K562 (cell line): Measurements from ENCODE around the gene CHAMP1.

Experiments
- ESRRB ChIP-seq: fragments of 250-450 bp; sonication (Bioruptor Pico); IDR thresholded peaks from 2 replicates; pipeline ENCODE4 v1.5.0; 2020; ENCODE audit warnings: mild to moderate bottlenecking, moderate library complexity, borderline replicate concordance
- MED1 ChIP-seq: sonication (generic); formaldehyde crosslinking; IDR thresholded peaks from 2 replicates; pipeline ENCODE4 v1.8.1; 2023; ENCODE audit warnings: missing genetic modification reagents, borderline replicate concordance
- MTA2 ChIP-seq: fragments of 450-650 bp; IDR thresholded peaks from 2 replicates; pipeline ENCODE4 v1.6.1; 2016; ENCODE audit warnings: low read depth
- MYC ChIP-seq, 2 experiments: fragments of 250-450 bp in 1 of 2; sonication (Bioruptor Pico) in 1 of 2; IDR thresholded peaks; 2 replicates each; pipeline versions ENCODE4 v1.5.1 to v1.6.1; 2012 to 2021; ENCODE audit warnings: low read depth in 2 of 2, borderline replicate concordance in 1 of 2, improper control_type of control experiment in 1 of 2, low read length in 1 of 2, mild to moderate bottlenecking in 1 of 2, moderate library complexity in 1 of 2
- SMC3 ChIP-seq: conservative IDR thresholded peaks from 2 replicates; pipeline ENCODE4 v1.6.1; 2011; ENCODE audit warnings: low read depth, low read length, improper control_type of control experiment; ENCODE audit not compliant: insufficient read depth
- TCF7L2 ChIP-seq: fragments of 150-350 bp; IDR thresholded peaks from 2 replicates; pipeline ENCODE4 v1.6.1; 2016; ENCODE audit warnings: low read depth, mild to moderate bottlenecking, low read length, moderate library complexity
- ZNF232 ChIP-seq: sonication (generic); formaldehyde crosslinking; IDR thresholded peaks from 2 replicates; pipeline ENCODE4 v1.8.0; 2022; ENCODE audit warnings: mild to moderate bottlenecking, missing genetic modification reagents
- TF ChIP-seq, protein P1 (sequence below), 3 experiments: IDR thresholded peaks in 2 of 3; conservative IDR thresholded peaks in 1 of 3; 2 replicates each; pipeline ENCODE4 v1.5.1; 2011 to 2012; ENCODE audit warnings: low read length in 3 of 3, mild to moderate bottlenecking in 3 of 3, control low read depth in 2 of 3, improper control_type of control experiment in 1 of 3, inconsistent platforms in 1 of 3, low read depth in 1 of 3, mixed read lengths in 1 of 3, moderate library complexity in 1 of 3; ENCODE audit not compliant: insufficient read depth in 2 of 3
- TF ChIP-seq, protein P2 (sequence below), 3 experiments: fragments of 200-800 bp in 1 of 3; fragments of 250-450 bp in 1 of 3; fragments of 450-650 bp in 1 of 3; sonication (Bioruptor Pico) in 1 of 3; sonication (Bioruptor generic) in 1 of 3; formaldehyde crosslinking in 1 of 3; IDR thresholded peaks; 2 replicates each; pipeline versions ENCODE4 v1.6.1 to v1.8.0; 2016 to 2022; ENCODE audit warnings: mild to moderate bottlenecking in 2 of 3, missing genetic modification characterization in 2 of 3, missing compliant biosample characterization in 1 of 3, moderate library complexity in 1 of 3

DNA sequence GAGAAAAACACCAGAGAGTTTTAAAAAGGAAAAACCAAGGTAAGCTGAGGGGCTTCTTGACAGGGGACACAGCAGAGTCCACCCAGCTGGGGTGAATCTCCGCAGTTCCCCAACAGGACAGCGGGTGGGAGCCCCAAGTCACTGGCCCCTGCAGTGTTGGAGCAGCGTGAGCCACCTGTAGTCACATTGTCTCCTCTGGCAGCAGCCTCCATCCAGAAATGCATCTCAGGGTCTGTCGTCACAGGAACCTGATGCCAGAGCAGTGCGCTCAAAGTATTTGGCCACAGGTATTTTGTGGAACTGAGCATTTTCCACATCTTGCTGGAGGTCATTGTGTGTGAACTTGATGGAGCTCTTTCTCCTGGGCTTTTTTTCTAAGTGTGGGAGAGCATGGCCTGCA lies 24.7 kb downstream of the CHAMP1 start:
- TF ChIP-seq MTA2 (no peak), ESRRB (CRISPR knock-in tag) (no peak), MED1 (no peak), ZNF232 (CRISPR knock-in tag) (no peak), MYC (IDR thresholded peaks at IDR 0.05; ENCODE audit: low read depth, low read length) (no peak), MYC (CRISPR knock-in tag; IDR thresholded peaks at IDR 0.05; ENCODE audit: borderline replicate concordance, low read depth) (no peak), TCF7L2 (no peak), SMC3 (no peak)
- TF ChIP-seq, protein P1, sequence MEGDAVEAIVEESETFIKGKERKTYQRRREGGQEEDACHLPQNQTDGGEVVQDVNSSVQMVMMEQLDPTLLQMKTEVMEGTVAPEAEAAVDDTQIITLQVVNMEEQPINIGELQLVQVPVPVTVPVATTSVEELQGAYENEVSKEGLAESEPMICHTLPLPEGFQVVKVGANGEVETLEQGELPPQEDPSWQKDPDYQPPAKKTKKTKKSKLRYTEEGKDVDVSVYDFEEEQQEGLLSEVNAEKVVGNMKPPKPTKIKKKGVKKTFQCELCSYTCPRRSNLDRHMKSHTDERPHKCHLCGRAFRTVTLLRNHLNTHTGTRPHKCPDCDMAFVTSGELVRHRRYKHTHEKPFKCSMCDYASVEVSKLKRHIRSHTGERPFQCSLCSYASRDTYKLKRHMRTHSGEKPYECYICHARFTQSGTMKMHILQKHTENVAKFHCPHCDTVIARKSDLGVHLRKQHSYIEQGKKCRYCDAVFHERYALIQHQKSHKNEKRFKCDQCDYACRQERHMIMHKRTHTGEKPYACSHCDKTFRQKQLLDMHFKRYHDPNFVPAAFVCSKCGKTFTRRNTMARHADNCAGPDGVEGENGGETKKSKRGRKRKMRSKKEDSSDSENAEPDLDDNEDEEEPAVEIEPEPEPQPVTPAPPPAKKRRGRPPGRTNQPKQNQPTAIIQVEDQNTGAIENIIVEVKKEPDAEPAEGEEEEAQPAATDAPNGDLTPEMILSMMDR (IDR thresholded peaks at IDR 0.05 in 2 of 3, conservative IDR thresholded peaks at IDR 0.05 in 1 of 3; ENCODE audit: insufficient read depth in 2 of 3, low read depth in 1 of 3, low read length in 3 of 3): no peak
- TF ChIP-seq, protein P2, sequence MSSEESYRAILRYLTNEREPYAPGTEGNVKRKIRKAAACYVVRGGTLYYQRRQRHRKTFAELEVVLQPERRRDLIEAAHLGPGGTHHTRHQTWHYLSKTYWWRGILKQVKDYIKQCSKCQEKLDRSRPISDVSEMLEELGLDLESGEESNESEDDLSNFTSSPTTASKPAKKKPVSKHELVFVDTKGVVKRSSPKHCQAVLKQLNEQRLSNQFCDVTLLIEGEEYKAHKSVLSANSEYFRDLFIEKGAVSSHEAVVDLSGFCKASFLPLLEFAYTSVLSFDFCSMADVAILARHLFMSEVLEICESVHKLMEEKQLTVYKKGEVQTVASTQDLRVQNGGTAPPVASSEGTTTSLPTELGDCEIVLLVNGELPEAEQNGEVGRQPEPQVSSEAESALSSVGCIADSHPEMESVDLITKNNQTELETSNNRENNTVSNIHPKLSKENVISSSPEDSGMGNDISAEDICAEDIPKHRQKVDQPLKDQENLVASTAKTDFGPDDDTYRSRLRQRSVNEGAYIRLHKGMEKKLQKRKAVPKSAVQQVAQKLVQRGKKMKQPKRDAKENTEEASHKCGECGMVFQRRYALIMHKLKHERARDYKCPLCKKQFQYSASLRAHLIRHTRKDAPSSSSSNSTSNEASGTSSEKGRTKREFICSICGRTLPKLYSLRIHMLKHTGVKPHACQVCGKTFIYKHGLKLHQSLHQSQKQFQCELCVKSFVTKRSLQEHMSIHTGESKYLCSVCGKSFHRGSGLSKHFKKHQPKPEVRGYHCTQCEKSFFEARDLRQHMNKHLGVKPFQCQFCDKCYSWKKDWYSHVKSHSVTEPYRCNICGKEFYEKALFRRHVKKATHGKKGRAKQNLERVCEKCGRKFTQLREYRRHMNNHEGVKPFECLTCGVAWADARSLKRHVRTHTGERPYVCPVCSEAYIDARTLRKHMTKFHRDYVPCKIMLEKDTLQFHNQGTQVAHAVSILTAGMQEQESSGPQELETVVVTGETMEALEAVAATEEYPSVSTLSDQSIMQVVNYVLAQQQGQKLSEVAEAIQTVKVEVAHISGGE (CRISPR knock-in tag; IDR thresholded peaks at IDR 0.05): no peak
